ENCODE results near the gene VCP.

VCP gene

DNA sequence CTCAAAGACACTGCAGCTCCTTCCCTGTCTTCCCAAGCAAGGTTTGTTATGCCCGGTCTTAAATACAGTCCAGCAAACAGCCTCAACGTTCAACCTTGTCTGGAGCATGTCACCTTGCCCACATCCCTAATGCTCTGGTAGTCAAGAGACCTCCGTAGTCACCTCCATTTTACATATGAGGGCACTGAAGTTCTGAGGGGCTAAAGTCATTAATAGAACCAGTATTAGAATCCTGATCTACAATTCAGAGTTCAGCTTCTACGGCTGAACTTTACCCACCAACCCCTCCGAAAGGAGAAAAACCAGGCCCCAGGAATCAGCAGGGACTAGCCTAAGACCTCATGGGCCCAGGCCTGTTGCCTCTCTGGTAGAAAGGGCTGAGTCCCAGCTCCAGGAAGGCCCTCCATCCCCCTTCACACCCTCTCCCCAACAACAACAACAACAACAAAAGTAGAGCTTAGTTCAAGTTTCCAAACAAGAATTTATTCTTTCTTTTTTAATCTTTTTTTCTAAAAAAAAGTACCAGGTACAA, 31.3 kb upstream of the VCP start:
- DNase-seq (ENCODE audit: low spot score): no peak

DNA sequence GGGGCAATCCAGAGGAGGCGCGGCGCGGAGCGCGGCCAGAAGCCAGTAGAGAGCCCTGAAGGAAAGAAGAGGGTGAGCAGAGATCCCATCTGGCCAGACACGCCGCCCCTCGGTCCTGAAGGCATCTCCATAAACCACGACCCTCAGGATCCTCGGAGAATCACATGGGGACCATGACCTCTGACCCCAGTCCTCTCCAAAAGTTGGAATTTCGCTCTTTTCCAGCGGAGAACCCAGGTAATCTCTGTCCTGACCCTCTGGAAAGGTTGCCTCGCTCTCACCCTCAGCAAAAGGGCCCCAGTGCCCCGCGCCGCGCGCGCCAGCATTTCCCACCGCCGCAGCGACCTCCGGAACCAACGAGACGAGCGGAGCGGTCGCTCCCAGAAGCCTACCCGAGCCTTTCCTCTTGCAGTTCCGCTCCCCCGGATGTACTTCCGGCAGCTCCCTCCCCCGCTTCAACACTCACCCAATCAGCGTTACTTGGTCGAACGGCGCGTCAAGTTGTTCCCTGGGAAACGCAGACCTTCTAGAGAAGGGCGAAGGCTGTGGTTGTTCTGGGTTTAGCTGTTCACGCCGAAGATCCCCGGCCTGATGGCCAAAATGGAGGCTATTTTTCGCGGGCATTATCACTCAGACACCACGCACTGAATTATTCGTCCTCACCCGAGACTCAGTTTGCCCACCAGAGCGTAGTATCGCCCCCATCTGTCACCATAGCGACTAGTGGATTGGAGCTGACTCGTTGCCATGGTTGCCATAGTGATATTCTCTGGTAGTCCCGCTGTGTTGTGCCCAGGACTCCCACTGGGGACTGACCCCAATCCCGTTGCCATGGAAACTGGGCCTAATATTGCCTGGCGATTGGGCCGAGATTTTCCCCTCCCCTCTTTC, 30.6 kb upstream of the VCP start, which contains the start of gene STOML2:
Gene STOML2, minus strand, starts transcription at position 363 of the 891 bp plus-strand sequence. Its CDS starts 37 bp downstream, at position 326.
- peak; percentile 97 for DNase-seq (ENCODE audit: low spot score)

GRCh38 chr9:35102465-35102768, 30.0 kb upstream of the VCP start:
- DNase-seq (ENCODE audit: low spot score): no peak

DNA sequence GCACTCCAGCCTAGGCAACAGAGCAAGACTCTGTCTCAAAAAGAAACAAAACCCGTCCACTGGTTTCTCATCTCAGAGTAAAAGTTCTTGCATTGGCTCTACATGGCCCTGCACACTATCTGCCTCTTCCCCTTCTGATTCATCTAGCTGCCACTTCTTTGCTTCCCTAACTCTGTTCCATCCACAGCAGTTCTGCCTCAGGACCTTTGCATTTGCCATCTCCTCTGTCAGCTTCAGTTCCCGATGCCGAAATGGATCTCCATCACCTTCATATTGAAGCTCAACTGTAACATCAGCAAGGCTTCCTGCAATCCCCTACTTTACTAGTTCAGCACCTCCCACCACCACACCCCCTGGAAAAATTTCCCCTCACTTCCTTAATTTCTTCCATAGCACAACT, 25.1 kb upstream of the VCP start:
- no peak for DNase-seq (ENCODE audit: low spot score)

DNA sequence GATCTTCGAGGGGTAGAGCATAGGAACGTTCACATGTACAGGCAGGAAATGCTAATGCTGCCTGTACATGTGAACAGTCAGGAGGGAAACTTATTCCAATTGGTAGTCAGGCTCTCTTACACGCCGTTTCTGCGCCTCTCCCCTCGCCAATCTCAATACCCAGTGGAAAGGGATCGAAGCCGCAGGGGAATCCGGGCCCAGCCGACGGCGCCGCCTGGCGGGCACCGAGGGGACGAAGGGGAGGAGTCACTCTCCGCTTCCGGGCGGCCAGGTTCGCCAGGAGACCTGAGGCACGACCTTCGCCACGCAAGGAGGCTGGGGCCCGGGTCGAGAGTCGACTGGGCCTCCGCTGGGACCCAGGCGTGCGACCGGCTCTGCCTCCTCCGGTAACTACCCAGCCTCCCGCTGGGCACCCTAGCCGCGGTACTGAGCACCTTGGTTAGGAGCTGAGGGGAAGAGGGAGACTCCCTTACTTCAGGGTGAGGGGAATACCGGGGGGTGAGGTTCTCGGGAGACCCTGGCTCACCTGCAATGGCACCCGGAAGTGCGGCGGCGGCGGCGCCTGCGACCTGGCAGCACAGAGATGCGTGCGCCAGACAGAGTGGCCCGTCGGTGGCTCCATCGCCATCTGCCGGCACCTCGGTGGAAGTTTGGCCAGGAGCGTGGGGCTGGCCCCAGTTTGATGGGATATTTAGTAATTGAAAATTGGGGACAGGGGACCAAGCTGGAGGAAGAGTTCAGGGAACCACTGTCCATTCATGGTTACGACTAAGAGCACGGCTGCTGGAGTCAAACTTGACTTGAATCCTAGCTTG, 23.8 kb upstream of the VCP start, which contains the start of gene PIGO:
Gene PIGO, minus strand, starts transcription at position 557 of the 815 bp plus-strand sequence. CDS start 1,026 bp downstream, outside the sequence.
- peak; percentile 89 for DNase-seq (ENCODE audit: low spot score)

- no peak for DNase-seq (ENCODE audit: low spot score)
Observed at GRCh38 chr9:35091536-35091935, 19.1 kb upstream of the VCP start.

- no peak for DNase-seq (ENCODE audit: low spot score)
Observed at GRCh38 chr9:35089434-35089833, 17.0 kb upstream of the VCP start.

- DNase-seq (ENCODE audit: low spot score): no peak
Observed at GRCh38 chr9:35085078-35085477, 12.7 kb upstream of the VCP start.

DNA sequence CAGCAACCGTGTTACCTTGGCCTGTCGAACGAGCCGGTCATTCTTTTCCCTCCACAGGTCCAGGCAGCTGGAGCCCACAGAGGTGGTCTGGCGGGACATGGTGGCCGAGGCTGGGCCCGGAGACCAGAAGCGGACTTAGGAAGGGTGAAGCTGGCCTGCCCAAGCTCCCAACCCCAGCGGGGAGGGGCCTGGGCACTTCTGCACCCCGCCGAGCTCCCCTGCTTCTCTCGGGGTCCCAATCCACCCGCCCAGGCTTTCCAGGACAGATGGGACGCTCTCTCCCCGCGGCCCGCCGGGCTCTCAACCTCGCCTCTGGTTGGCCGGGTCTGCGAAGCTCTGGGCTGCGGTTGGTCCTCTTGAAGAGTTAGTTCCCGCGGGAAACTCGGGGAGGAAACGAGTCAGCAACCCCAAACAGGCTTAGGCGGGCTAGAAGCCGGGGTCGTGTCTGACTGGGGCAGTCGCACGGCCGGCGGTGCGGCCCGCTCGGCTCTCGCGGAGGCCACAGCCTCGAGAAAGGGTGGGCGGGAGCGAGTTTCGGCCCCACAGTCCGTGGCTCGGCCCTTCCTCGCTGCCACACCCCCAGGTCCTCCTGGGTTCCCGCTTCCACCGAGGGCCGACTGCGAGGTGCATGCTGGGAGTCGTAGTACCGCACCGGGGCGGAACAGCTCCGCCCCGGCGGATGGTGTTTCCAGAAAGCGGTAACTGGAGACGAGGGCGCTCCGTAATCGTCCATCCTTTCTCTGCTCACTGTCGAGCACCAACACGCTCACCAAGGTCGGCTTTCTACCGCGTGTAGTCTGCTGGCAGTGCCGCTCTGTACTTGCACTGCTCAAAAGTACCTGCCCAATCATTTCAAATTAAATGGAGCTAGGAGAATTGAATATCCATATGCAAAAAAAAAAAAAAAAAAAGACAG, 7.3 kb upstream of the VCP start, which contains the start of gene FANCG:
Gene FANCG, minus strand, starts transcription at position 517 of the 916 bp plus-strand sequence. Its CDS starts 418 bp downstream, at position 99.
- DNase-seq (ENCODE audit: low spot score): peak; percentile 89

DNA sequence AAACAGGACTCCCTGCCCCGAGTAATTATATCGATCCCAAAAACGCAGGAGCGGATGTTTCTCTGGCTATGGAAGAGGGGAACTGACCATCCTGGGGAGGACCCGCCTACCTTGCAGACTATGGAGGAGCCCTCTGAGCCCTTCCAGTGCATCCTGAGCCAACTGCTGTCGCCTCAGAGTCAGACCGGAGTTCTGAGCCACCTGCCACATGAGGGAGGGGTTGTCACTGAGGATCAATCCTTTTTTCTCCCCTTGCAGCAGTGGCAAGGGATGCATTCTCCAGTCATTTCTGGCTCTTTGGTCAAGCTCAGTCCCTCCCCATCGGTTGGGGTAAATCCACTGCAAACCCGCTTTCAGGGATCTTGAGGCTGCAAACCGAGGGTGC, 6.6 kb upstream of the VCP start:
- DNase-seq (ENCODE audit: low spot score): peak; percentile 30

DNA sequence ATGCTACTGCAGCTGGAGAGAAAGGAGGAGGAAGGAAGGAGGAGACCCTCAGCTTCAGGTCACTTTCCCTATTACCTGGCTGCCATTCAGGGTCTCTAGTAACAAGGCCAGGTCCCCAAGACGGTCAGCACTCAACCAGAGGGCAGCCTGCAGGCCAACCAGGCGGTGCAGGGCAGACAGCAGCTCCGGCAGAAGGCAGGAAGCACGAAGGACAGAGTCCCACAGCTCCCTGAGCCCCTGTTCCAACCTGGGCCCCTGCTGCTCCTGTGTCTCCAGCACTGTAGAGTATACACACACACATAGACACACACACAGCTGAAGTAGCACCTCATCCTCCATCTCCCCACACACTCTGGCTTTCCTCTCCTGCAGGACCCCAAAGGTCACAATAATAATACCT, 5.6 kb upstream of the VCP start:
- no peak for DNase-seq (ENCODE audit: low spot score)

DNA sequence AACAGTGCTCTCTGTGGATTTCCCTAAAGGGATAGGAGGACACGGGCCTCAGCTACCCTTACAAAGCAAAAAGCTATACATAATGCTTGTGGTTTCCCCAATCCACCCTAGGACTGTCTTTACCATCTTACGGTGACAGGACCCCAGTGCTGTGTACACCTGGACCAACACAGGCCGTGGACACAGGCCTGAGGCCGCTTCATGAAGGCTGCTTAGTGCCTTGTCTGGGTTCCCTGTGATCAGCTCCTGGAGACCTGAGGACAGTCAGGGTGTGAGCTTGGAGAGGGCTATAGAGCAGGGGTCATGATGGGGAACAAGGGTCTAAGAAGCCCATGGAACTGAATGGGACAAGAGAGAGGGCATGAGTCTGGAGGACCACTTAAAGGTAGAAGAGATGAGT, 4.4 kb upstream of the VCP start:
- no peak for DNase-seq (ENCODE audit: low spot score)

- no peak for DNase-seq (ENCODE audit: low spot score)
Observed at GRCh38 chr9:35075358-35075757, 2.9 kb upstream of the VCP start.

GRCh38 chr9:35074791-35075190, 2.4 kb upstream of the VCP start:
- no peak for DNase-seq (ENCODE audit: low spot score)

- no peak for DNase-seq (ENCODE audit: low spot score)
Observed at GRCh38 chr9:35074141-35074540, 1.7 kb upstream of the VCP start.

DNA sequence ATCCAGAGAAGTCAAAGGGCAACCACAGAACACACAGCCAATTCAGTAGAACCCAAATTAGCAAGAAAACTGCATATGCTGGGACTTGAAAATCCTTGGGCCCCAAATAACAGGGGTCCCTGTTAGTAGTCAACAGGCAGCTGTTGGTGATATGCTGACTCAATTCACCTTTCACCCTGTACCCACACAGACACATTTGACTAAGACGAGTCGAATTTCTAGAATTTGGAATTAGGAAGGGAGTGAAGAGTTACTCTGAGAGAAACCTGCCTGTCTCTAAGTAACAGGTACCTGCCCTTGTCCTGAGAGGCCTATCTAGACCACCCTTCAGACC, 821 bp upstream of the VCP start:
- DNase-seq (ENCODE audit: low spot score): no peak

GRCh38 chr9:35071814-35072460, 488 bp downstream of the VCP start:
- DNase-seq (ENCODE audit: low spot score): peak; percentile 73

GRCh38 chr9:35070823-35071813, 1.3 kb downstream of the VCP start:
- no peak for DNase-seq (ENCODE audit: low spot score)

DNA sequence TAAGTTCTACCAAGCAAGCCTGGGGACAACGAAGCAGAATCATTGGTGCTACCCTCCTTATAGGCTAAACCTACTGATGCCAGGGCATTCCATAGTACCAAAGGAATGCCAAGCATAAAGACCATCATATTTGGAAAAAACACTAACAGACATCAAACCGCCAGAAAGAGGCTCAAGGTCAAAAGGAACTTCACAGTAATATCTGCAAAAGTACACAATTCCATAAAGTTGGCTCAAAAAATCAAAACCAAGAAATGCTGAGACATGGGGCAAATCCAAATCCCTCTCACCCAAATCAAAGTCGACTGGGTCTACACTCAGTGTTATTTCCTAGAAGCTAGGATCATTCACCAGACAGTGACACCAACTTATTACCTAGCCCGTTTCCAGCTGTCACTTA, 3.4 kb downstream of the VCP start:
- no peak for DNase-seq (ENCODE audit: low spot score)

DNA sequence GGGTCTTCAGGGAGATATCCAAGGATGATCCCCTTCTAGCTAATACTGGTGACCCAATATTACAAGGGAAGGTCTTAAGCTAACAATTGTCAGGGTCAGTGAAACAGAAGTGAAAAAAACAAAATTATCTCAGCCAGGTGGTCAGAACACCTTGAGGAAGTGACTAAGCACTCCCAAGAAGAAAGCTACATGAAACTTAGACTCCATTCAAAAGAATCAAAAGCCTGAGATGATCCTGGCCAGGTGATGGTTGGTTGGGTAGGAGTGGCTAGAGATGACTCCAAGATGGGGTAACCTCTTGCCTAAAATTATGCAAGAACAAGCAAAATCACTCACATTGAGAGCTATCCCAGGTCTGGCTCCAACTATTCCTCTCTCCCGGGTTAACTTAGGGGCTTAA, 5.4 kb downstream of the VCP start:
- no peak for DNase-seq (ENCODE audit: low spot score)
